ENCODE results near the gene MTFP1. TPM values are rescaled to one million over a fixed set of nuclear protein-coding genes. Genes with fewer than 3 reads are reported as not detected.
A peak's percentile ranks its signal among the peaks of the same experiment; 100 is the strongest.
"Not testable (repeated sequence)": the region's sequence is repeated elsewhere in the genome, so short reads cannot be mapped to it uniquely, and the experiment has no call there.

The MTFP1 gene, protein sequence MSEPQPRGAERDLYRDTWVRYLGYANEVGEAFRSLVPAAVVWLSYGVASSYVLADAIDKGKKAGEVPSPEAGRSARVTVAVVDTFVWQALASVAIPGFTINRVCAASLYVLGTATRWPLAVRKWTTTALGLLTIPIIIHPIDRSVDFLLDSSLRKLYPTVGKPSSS
- total RNA-seq = 32.2 and 43.2 TPM in 2 replicates

DNA sequence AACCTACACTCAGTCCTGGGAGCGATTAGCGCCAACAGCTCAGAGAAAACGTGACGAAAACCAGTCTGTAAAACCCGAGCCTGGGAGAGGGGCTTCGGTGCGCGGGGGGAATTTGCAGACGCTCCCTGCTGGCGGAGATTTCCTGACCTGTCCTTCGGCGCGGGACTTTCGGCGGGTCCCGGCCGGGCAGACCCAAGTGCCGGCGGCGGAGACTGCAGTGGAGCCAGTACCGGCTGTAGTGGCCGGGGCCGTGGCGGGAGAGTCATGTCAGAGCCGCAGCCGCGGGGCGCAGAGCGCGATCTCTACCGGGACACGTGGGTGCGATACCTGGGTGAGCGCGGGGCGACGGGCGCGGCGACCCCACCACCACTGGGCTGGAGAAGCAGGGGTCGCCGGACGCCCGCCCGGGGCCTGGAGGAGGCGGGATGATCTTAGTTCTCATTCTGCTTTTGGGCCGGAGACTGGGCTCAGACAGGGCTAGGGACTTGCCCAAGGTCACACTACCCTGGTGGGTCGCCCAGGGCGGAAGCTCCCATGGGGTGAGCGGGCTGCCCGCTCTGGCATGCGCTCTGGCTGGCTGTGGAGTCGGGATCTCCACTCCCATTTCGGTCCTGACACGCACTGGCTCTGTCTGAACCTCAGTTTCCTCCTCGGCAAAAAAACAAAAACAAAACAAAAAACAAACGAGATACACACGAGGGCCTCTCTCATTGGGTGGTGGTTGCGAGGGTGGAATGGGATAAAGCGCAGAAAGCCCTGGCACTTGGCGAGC lies at the start of gene MTFP1:
Gene MTFP1, plus strand, starts transcription at position 153 of the 772 bp plus-strand sequence. Its CDS starts 112 bp downstream, at position 265.
- DNase-seq (ENCODE audit: low read depth, low spot score) = no peak

DNA sequence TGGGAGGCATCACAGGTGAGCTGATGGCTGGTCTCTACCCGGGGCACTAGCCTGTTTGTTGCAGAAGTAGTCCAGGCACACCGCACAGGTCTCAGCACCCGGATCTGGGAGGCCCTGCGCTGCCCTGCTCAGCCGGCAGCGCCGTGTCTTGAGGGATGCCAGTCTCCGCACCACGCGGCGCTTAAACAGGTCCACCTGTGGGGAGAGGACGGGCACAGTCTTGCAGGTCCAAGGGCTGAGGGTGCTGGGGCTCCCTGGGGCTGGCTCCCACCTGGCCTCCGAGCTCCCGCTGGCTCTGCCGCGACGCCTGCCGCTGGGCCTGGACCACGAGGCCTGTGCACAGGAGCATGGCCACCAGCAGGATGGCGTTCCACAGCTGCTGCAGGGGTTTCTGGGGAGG lies 45.6 kb upstream of the MTFP1 start:
- DNase-seq (ENCODE audit: low read depth, low spot score) = no peak

DNA sequence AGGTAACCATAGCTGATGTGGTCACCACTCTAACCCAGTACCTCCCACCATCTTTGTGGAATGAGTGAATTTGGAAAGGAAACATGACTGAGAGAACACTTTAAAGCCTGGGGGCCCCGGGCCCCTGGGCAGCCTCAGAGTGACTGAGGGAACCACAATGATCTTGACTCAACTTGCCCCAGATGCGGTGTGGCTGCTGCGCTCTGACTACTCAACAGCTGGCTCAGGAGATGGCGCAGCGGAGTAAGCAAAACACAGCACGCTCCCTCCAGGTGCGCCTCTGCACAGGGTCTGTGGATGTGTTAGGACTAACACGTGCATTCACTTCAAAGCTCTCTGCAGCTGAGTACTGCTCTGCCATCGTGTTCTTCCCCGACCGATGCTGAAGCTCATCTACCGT lies 44.3 kb upstream of the MTFP1 start:
- no peak for DNase-seq (ENCODE audit: low read depth, low spot score)

DNA sequence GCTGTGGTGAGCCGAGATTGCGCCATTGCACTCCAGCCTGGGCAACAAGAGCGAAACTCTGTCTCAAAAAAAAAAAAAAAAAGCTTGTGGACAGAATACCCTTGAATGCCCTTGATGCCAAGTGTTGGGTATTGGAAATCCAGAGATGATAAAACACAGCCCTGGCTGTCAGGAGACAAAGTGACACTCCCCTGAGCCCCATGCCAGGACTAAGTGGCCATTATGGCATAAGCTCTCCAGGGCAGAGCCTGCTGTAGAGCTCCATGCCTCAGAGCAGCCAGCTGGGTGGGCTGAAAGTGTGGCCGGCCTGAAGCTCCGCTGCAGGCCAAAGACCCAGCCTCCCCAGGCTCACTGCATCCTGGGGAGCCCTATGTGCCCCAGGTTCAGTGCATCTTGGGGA lies 43.2 kb upstream of the MTFP1 start:
- no peak for DNase-seq (ENCODE audit: low read depth, low spot score)

DNA sequence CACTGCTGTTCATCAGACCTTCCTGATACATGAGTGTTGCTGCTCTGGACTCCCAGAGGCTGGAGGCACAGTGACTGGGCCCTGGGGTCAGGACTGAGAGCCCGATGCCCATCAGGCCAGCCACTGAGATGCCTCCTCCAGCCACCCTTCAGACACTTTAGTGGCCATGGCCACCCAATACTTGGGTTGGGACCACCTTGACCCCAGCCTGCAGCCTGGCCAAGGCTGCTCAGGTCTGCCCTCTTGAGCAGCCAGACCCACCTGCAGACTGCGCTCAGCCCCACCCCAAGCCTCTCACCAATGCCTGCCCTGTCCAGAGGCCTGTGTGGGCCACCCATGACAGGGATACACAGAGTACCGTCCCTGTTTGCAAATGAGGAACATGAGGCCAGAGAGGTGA lies 42.5 kb upstream of the MTFP1 start:
- no peak for DNase-seq (ENCODE audit: low read depth, low spot score)

DNA sequence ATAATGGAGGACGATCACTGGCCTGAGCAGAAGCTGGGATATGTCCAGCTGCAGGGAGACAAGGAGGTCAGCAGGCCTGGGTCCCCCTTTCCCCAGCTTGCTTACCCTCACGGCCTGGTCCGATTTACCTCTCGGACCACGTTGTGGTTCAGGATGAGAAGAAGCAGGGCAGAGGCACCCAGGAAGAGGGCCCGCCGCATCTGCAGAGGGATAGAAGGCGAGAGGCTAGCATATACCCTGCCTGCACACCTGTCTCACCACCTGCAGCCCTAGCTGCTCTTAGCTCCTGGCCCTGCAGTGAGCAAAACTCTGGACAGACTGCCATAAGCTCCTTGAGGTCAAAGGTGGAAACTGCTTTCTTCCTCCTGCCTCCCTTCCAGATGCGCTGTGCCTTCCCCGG lies 39.6 kb upstream of the MTFP1 start:
- no peak for DNase-seq (ENCODE audit: low read depth, low spot score)

DNA sequence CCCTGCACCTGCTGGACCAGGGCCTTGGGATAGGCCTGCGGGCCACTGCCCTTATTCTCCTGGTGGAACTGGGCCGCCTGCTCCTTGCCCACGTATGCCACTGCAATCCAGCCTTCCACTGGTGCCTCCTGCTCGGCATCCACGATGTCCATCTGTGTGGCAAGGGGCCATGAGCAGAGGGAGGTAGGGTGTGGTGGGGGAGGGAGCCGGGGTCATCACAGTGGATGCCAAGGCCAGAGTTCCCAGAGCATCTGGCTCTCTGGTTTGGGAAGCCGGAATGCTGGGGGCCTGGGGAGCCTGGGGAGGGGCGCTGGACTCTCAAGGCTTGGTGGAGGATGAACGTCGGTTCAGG lies 39.0 kb upstream of the MTFP1 start:
- no peak for DNase-seq (ENCODE audit: low read depth, low spot score)

DNA sequence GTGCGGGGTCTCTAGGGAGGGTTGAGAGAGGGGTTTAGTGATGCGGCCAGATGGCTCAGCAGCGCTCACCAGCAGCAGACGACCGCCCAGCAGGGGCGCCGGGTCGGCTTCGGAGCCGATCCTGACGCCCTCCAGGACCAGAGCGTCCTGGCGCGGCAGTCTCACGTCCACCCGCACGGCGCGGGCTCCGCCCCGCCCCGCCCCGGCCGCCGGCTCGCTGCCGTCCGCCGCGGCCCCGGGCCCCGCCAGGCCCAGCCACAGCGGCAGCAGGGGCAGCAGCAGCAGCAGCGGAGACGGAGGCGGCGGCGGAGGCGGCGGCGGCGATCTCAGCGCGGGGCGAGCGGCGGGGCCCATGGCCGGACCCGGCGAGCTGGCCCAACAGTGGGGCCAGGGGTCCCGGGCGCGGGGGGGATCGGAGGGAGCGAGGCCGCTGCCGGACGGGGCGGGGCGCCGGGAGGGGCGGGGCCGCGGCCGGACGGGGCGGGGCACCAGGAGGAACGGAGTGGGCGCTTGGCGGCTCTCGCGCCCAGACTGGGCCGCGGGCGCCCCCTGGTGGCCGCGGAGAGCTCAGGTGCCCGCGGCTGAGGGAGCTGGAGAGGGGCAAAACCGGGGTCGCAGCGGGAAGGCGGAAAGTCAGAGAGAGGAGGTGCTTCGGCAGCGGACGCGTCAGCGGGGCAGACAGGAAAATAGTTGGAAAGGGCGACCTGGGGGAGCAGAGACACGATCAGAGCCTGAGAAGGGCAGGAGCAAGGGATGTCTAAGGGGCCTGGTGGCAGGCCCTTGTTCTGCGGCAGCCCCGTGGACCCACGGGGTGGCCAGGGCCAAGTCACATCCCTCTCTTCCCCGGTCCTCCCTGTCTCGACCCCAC lies 38.4 kb upstream of the MTFP1 start, which contains the start of gene RNF215:
Gene RNF215, minus strand, starts transcription at position 452 of the 868 bp plus-strand sequence. Its CDS starts 98 bp downstream, at position 354.
- DNase-seq (ENCODE audit: low read depth, low spot score) = no peak

DNA sequence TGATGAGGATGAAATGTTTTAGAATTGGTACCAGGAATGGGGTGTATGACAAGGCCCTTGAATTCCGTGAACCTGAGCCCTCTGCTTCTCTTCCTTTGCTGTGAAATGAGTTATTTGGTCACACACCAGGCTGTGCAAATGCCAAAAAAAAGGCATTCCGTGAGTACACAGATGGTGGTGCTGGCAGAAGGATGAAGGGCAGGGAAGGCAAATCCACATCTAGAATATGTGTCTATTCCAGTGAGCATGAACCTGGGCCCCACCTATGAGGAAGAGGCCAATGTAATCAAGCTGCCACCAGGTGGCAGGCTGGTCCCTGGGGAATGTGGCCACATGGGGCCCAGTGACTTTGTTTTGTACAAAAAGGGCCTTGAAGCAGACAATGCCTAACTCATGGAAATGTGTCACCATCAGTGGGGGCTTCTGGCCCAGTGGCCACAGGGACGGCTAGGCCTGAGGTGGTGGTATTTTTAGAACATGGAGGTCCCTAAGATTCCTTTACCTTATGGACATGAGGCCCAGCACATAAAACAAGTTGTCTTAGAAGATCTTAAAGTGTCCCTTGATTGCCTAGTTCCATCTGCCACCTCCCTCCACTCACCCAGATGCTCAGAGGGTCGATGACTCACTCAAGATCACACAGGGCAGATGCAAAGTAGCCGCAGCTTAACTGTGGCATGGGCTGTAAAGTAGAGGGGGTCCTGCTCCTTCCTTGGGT lies 34.4 kb upstream of the MTFP1 start:
- DNase-seq (ENCODE audit: low read depth, low spot score) = peak; percentile 60

DNA sequence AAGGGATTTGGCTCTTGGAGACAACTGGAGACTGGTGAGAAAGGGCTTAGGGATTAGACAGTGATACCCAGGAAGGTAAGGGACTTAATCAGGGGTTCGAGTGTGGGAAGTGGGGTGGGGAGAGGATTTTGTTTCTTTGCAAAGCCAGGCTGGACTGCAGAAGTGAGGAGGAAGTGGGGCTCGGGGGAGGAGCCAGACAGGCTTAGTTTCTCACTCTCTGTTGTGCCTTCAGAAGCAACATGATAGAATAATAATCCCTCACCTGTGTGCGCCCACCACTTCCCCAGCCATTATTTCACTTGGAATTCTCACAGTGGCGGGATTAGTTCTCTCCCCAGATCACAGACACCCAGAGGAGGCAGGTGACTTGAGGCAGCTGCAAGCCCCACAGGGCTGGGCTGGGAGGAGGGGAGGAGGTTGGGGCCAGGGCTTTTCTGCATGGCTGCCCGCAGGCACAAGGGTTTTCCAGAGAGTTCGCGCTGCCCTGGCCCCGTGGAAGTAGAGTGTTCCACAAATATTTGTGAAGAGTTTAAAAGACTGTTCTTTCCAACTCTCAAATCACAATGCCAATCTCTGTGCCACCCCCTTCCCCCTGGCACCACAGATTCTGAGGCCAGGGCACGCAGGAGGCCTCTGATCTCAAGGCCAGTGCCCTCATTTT lies 32.8 kb upstream of the MTFP1 start:
- no peak for DNase-seq (ENCODE audit: low read depth, low spot score)

DNA sequence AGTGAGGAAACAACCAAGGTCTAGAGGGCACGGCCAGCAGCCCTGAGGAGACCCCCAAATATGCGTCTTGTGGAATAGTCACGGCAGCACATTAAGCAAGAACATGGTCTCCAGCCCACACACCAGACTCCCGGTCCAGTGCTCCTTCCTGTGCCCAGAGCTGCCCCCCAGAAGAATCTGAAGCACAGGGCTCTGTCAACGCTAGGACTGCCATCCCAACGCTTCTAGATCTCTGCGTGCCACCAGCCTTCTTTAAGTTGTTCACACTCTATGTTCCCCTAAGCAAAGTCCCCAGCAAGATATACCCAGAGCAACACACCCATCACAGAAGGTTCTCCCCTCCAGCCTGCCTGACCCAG lies 32.3 kb upstream of the MTFP1 start:
- no peak for DNase-seq (ENCODE audit: low read depth, low spot score)

DNA sequence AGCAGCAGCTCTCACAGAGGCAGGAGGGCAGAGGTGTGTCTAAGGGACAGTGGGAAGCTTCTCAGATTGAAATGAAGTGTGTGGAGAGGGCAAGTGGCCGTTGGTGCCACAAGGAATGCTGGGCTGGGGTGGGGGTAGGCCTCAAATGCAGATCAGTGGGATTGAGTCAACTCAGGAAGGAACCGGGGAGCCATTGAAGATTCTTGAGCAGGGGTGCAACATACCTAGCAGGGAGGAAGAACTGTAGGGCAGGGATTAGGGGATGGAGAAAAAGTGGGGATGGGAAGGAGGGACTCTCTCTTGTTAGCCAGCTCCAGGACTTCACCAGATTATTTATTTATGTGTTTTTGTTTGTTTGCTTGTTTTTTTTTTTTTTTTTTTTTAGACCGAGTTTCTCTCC lies 31.7 kb upstream of the MTFP1 start:
- DNase-seq (ENCODE audit: low read depth, low spot score) = no peak

DNA sequence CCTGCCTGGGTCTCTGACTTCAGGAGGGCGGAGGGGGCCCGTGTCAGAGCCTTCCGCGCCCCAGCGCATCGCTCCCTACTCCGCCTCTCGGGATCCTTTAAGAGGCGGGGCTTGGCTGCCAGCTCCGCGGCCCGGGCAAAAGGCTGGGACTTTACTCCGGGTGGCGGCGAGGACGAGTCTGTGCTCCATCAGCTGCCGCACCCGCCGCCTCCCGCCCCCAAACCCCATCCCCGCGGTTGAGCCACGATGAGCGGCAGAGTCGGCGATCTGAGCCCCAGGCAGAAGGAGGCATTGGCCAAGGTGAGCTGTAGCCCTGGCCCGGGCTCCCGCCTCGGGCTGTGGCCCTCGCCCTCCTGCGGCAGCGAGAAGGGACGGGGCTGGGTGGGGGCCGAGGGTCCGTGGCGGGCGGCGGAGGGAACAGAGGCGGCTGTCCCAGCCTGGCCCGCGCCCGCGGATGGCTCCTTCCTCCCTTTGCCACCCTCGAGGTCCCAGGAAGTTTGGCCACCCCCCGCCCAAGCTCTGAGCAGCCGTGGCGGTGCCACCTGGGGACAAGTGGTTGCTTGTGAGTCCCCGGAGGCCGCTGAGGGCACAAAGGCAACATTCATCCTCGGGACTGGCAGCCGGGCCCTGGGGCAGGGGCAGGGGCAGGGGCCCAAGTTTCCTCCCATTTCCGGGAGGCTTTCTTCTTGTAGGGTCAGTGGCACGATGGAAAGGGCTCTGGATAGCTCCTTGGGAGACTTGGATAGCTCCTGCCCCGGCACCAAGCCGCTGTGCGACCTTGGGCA lies 28.5 kb upstream of the MTFP1 start, which contains the start of gene SEC14L2:
Gene SEC14L2, plus strand, starts transcription at position 148 of the 785 bp plus-strand sequence. Its CDS starts 99 bp downstream, at position 247.
- DNase-seq (ENCODE audit: low read depth, low spot score) = no peak

DNA sequence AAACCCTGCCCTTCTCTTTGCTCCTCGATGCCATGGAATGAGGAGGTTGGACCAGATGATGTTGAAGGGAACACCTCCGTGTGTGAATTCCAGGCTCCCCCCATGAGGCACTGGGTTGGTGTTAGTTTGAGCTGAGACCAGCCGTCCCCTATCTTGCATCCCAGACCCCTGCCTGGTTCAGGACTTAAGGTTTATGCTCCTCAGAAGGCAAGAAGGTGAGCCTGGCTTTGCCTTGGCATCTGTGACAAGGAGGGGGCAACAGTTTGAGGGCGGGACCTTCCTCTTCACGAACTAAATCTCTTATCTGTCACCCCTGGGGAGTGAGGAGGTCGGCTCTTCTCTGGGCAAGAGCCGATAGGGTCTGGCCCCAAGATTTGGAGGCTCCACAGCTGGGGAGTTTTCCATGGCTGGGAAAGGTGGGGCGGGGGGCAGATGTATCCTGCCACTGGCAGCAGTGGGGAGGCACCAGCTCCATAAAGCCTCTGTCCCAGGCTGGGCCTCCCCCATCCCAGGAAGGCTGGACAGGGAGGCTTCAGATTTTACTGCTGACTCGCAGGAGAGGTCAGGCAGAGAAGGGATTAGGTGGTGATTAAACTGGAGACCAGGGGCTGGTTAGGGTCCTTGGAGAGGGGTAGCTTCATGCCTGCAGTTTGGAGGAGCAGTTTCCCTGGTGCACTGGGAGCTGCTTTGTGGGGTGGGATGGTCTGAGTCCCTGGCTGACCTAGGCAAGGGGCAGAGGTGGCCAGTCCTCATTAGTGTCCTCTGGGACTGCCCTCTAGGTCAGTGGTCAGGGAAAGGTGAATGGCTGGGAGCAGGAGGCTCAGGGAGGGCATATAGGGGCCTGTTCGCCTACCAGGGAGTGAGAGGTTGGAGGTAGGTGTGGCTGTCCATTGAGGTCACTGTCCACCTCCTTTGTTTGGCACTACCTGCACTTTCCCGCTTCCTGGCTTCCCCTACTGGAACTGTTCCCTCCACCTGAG lies 27.6 kb upstream of the MTFP1 start:
- DNase-seq (ENCODE audit: low read depth, low spot score) = no peak

DNA sequence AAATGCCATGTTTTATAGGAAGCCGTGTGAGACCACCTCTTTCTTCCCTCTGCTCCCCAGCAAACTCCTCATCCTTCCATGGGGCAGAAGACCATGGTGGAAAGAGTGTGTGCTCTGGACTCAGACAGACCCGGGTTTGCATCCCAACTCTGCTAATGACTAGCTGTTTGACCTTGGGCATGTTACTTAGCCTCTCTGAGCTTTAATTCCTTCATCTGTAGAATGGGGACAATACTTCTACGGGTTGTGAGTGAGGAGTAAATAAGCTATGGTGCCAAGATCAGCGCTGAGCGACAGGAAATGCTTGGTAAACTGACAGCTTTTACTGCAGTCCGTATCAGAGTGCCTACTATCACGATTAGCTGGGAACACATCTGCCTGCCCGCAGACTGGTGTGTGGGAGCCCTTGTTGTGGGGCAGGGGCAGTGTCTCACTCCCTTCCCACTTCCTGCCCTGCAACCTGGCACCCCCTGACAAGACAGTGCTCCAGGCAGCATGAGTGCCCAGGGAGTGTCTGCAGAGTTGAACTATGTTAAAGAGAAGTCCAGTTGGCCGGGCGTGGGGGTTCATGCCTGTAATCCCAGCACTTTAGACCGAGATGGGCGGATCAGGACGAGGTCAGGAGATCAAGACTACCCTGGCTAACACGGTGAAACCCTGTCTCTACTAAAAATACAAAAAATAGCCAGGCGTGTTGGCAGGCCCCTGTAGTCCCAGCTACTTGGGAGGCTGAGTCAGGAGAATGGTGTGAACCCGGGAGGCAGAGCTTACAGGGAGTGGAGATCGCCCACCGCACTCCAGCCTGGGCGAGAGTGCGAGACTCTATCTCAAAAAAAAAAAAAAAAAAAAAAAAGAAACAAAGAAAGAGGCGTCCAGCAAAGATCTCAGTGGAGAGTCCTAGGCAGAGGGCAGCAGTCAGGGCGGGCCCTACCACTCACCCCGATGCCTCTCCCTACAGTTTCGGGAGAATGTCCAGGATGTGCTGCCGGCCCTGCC lies 26.6 kb upstream of the MTFP1 start:
- no peak for DNase-seq (ENCODE audit: low read depth, low spot score)

DNA sequence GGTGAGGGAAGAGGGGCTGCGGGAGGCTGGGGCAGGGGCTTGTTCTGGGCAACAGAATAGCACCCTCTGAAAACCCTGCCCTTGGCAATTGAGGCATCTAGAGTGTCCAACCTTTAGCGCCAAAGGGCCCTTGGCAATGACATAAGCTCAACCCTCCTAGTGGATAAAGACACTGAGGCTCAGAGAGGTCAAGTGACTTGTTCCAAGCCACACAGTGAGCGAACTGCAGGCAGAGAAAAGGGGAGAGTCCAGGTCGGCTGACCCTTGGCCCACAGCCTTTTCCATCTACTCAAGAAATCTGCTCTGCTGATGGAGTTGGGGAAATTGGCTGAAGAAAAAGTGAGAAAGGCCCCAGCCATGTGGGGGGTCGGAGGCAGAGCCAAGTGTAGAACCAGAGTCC lies 25.9 kb upstream of the MTFP1 start:
- DNase-seq (ENCODE audit: low read depth, low spot score) = no peak

DNA sequence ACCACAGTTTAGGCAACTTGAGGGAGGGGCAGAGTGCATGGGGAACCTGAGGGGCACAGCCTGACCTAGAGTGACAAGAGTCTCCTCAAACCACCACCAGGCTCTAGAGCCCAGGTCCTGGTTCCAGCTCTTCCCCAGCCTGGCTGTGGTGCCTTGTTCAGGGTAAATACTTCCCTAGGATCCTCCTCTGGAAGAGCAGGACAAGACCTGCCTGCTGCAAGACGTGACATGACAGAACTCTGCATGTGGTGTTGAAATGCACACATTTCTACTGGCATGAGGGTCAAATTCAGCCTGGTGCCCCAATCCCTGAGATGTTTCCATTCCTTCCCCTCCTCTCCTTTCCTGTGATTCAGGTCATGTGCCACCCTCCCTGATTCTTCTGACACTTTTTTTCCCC lies 25.4 kb upstream of the MTFP1 start:
- DNase-seq (ENCODE audit: low read depth, low spot score) = no peak

DNA sequence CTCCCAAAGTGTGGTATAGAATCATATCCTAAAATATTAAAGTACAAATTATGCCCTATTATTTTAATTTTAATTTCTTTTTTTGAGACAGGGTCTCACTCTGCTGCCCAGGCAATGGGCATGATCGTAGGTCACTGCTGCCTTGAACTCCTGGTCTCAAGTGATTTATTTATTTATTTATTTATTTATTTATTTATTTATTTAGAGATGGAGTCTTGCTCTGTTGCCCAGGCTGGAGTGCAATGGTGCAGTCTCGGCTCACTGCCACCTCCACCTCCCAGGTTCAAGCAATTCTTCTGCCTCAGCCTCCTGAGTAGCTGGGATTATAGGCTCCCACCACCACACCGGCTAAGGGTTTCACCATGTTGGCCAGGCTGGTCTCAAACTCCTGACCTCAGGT lies 24.5 kb upstream of the MTFP1 start:
- DNase-seq (ENCODE audit: low read depth, low spot score) = not testable (repeated sequence)
